ENCODE measurements around the gene RBBP8.

- TF ChIP-seq CTCF (IDR thresholded peaks at IDR 0.05) (no peak), EZH2phosphoT487 (IDR thresholded peaks at IDR 0.05) (no peak), EZH2 (IDR thresholded peaks at IDR 0.05) (no peak)
These were observed 138.2 kb downstream of the RBBP8 start for GRCh38 chr18:23071285-23071684.
